ENCODE data around the gene ZNF740. TPM values are rescaled to one million over a fixed set of nuclear protein-coding genes. Genes with fewer than 3 reads are reported as not detected.
A peak's percentile ranks its signal among the peaks of the same experiment; 100 is the strongest.

The ZNF740 gene
- total and polyA plus RNA-seq, 2 of the 4 experiments (the other 2 are of a cell fraction), result 13.1 to 14.0 TPM

DNA sequence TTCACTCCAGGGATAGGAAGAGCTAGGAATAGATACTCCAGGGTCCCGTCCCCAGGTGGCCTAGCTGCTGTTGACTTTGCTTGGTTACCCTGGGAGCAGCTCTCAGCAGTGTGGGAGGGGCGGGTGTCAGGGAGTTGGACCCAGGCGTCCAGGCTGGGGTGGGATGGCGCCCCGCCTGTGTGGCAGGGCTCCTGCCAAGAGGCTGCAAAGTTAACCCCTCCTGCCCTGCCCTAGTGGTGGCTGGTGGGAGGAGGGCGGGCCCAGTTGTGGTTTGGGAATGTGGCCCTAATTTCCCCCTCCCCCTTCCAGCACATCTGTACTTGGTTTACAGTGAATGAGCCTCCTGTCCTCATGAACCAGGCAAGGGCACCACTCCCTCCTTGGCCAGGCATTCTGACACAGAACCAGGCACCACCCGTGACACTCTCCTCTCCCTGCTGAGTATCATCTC lies 53.2 kb downstream of the ZNF740 start:
- H2BK15ac ChIP-seq (ENCODE audit: low read depth, low read length), result no peak overlapping the region; the same call in 2 of the 3 replicates
- no peaks in the 10 kb centered on the region for H4K20me1 ChIP-seq (ENCODE audit: insufficient read depth, low read length)
- H3K9me1 ChIP-seq (ENCODE audit: insufficient read depth, low read length), result peaks cover 17% of the 10 kb centered on the region
- H3K14ac ChIP-seq (replicated peaks; ENCODE audit: low read depth, low read length), result peak overlapping the region; percentile 63
- TF ChIP-seq, protein P1, sequence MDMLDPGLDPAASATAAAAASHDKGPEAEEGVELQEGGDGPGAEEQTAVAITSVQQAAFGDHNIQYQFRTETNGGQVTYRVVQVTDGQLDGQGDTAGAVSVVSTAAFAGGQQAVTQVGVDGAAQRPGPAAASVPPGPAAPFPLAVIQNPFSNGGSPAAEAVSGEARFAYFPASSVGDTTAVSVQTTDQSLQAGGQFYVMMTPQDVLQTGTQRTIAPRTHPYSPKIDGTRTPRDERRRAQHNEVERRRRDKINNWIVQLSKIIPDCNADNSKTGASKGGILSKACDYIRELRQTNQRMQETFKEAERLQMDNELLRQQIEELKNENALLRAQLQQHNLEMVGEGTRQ (IDR thresholded peaks at IDR 0.05; ENCODE audit: low read depth, low read length), result no peak
- TF ChIP-seq RAD21 (IDR thresholded peaks at IDR 0.05; ENCODE audit: low read length) (no peak), FOS (IDR thresholded peaks at IDR 0.05; ENCODE audit: low read depth, low read length) (no peak), NFE2L2 (IDR thresholded peaks at IDR 0.05; ENCODE audit: low read depth, low read length) (no peak), POLR2A (IDR thresholded peaks at IDR 0.05; ENCODE audit: low read depth, low read length) (no peak), RCOR1 (IDR thresholded peaks at IDR 0.05; ENCODE audit: insufficient replicate concordance, low read length) (no peak), SMC3 (IDR thresholded peaks at IDR 0.05; ENCODE audit: low read depth, low read length) (no peak), MAZ (IDR thresholded peaks at IDR 0.05; ENCODE audit: borderline replicate concordance, low read depth, low read length) (no peak), RFX5 (IDR thresholded peaks at IDR 0.05; ENCODE audit: low read depth, low read length) (no peak), CEBPB (IDR thresholded peaks at IDR 0.05; ENCODE audit: low read depth, low read length) (no peak), CHD1 (IDR thresholded peaks at IDR 0.05; ENCODE audit: low read depth, low read length) (no peak), MXI1 (IDR thresholded peaks at IDR 0.05; ENCODE audit: borderline replicate concordance, low read depth, low read length) (no peak), BHLHE40 (IDR thresholded peaks at IDR 0.05; ENCODE audit: low read depth, low read length) (no peak), MAFK (IDR thresholded peaks at IDR 0.05; ENCODE audit: low read depth, low read length) (no peak)
- TF ChIP-seq, protein P2, sequence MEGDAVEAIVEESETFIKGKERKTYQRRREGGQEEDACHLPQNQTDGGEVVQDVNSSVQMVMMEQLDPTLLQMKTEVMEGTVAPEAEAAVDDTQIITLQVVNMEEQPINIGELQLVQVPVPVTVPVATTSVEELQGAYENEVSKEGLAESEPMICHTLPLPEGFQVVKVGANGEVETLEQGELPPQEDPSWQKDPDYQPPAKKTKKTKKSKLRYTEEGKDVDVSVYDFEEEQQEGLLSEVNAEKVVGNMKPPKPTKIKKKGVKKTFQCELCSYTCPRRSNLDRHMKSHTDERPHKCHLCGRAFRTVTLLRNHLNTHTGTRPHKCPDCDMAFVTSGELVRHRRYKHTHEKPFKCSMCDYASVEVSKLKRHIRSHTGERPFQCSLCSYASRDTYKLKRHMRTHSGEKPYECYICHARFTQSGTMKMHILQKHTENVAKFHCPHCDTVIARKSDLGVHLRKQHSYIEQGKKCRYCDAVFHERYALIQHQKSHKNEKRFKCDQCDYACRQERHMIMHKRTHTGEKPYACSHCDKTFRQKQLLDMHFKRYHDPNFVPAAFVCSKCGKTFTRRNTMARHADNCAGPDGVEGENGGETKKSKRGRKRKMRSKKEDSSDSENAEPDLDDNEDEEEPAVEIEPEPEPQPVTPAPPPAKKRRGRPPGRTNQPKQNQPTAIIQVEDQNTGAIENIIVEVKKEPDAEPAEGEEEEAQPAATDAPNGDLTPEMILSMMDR (conservative IDR thresholded peaks at IDR 0.05; ENCODE audit: low read depth, low read length), result no peak
- TF ChIP-seq, protein P3, sequence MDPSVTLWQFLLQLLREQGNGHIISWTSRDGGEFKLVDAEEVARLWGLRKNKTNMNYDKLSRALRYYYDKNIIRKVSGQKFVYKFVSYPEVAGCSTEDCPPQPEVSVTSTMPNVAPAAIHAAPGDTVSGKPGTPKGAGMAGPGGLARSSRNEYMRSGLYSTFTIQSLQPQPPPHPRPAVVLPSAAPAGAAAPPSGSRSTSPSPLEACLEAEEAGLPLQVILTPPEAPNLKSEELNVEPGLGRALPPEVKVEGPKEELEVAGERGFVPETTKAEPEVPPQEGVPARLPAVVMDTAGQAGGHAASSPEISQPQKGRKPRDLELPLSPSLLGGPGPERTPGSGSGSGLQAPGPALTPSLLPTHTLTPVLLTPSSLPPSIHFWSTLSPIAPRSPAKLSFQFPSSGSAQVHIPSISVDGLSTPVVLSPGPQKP (IDR thresholded peaks at IDR 0.05; ENCODE audit: borderline replicate concordance, low read depth, low read length), result no peak
- no peak overlapping the region for H3K4me3 ChIP-seq (ENCODE audit: insufficient read depth, low read depth, low read length)
- peak overlapping the region; percentile 70; the same call in 1 of the 2 replicates for H2AK5ac ChIP-seq (ENCODE audit: low read depth, low read length)
- H3K56ac ChIP-seq (ENCODE audit: extremely low read depth, insufficient read depth, low read length), result no peak overlapping the region
- no peak overlapping the region for H4K91ac ChIP-seq (ENCODE audit: insufficient read depth, low read depth, low read length)
- DNase-seq (no peak), ATAC-seq (ENCODE audit: low read depth) (no peak)
- H3K9ac ChIP-seq (ENCODE audit: low read depth, low read length), result no peak overlapping the region
- peak overlapping the region; percentile 91 for H2AK9ac ChIP-seq (replicated peaks; ENCODE audit: low read depth, low read length, poor library complexity)
- dilution Hi-C loops (cut with HindIII; ENCODE audit: low sequenced_read_pairs, unreplicated experiment), result no loop called here
- WGBS, 2 experiments (ENCODE audit: extremely low coverage in 2 of 2, insufficient read length in 1 of 2), result no CpG with 5 or more reads among the region's 7 CpGs
- no peak overlapping the region for H2BK5ac ChIP-seq (ENCODE audit: low read depth, low read length, poor library complexity, severe bottlenecking)
- in situ Hi-C loops (cut with MboI; ENCODE audit: low sequenced_read_pairs), result no loop called here
- no TSS peak for BruUV-seq (replicated peaks)
- H3K4me1 ChIP-seq (ENCODE audit: control insufficient read depth, insufficient read depth, low read length), result peaks cover 24% of the 10 kb centered on the region
- peak overlapping the region; percentile 33; the same call in 1 of the 2 replicates for H4K5ac ChIP-seq (ENCODE audit: low read depth, low read length)
- ChIA-PET POLR2A (ENCODE audit: unreplicated experiment) (no interaction called here), CTCF (no interaction called here)
- H2BK20ac ChIP-seq (ENCODE audit: low read depth, low read length), result no peak overlapping the region
- H2AFZ ChIP-seq (replicated peaks; ENCODE audit: low read length, poor library complexity), result peak overlapping the region; percentile 78
- peak overlapping the region; percentile 64 for H3K4ac ChIP-seq (ENCODE audit: low read depth, low read length)
- no peaks in the 10 kb centered on the region for H3K36me3 ChIP-seq (ENCODE audit: control insufficient read depth, insufficient read depth, low read length)
- H3K27me3 ChIP-seq (ENCODE audit: control insufficient read depth, insufficient read depth, low read length), result peaks cover 21% of the 10 kb centered on the region
- peak overlapping the region in 1 of 2 experiments; percentile 48; a peak in 1 of 4 replicates for H4K8ac ChIP-seq (ENCODE audit: low read depth in 2 of 2, low read length in 2 of 2)
- H3K79me1 ChIP-seq (ENCODE audit: low read depth in 1 of 2, low read length in 2 of 2), result peaks cover 5 to 18% of the 10 kb centered on the region in 2 experiments; a peak in 2 of 4 replicates
- H3K4me2 ChIP-seq (ENCODE audit: low read depth, low read length), result no peak overlapping the region; the same call in 1 of the 2 replicates
- peak overlapping the region; percentile 20; the same call in 1 of the 2 replicates for H3K18ac ChIP-seq (ENCODE audit: low read depth, low read length)
- H3K23ac ChIP-seq (ENCODE audit: low read depth, low read length), result peak overlapping the region; percentile 63
- peak overlapping the region; percentile 52; the same call in 1 of the 2 replicates for H2BK120ac ChIP-seq (ENCODE audit: low read depth, low read length)
- H3K9me3 ChIP-seq (ENCODE audit: control insufficient read depth, insufficient read depth, low read length), result no peaks in the 10 kb centered on the region
- H3K27ac ChIP-seq (ENCODE audit: insufficient read depth, low read length), result no peak overlapping the region
- intact Hi-C loops (cut with micrococcal nuclease), result no loop called here
